ENCODE measurements around the gene LPP.

- TF ChIP-seq FOXP2 (optimal IDR thresholded peaks at IDR 0.05; ENCODE audit: control extremely low read depth, extremely low read length, insufficient read depth) (no peak), EZH2 (IDR thresholded peaks at IDR 0.05) (no peak), POLR2AphosphoS5 (IDR thresholded peaks at IDR 0.05; ENCODE audit: borderline replicate concordance, low read depth, low read length) (no peak)
Observed at GRCh38 chr3:188749010-188749617, 595.2 kb downstream of the LPP start.

Data from SK-N-MC (cell line).